Heart right ventricle (tissue), 16 donors: ENCODE measurements around the gene COG5. TPM values are rescaled to one million over a fixed set of nuclear protein-coding genes. Genes with fewer than 3 reads are reported as not detected.
A peak's percentile ranks its signal among the peaks of the same experiment; 100 is the strongest.

Experiments used
- ATAC-seq, 8 donors: fragments of 200-7000 bp; cut with Tn5 transposase; one replicate each; pipeline ENCODE4 v1.9.1; 2020; ENCODE audit warnings: mild to moderate bottlenecking in 8 of 8, moderate library complexity in 8 of 8, moderate number of reproducible peaks in 1 of 8
- DNase-seq, 2 donors: peaks; one replicate each; pipeline ENCODE4 v3.0.0-alpha.2; 2020
- H3K27ac ChIP-seq, 10 donors: fragments of 200-600 bp; sonication (generic) in 2 of 10; one replicate each; pipeline versions ENCODE4 v1.5.0 to v1.8.0; 2020 to 2022; ENCODE audit warnings: mild to moderate bottlenecking in 3 of 10
- H3K27me3 ChIP-seq, 7 donors: fragments of 200-600 bp; one replicate each; pipeline ENCODE4 v1.8.0; 2021 to 2022; ENCODE audit warnings: mild to moderate bottlenecking in 2 of 7
- H3K36me3 ChIP-seq, 9 donors: fragments of 200-600 bp; sonication (generic) in 1 of 9; one replicate each; pipeline versions ENCODE4 v1.5.0 to v1.8.0; 2020 to 2022; ENCODE audit warnings: mild to moderate bottlenecking in 2 of 9
- H3K4me1 ChIP-seq, 9 donors: fragments of 200-600 bp; sonication (generic) in 1 of 9; one replicate each; pipeline versions ENCODE4 v1.5.0 to v1.8.0; 2020 to 2022; ENCODE audit warnings: mild to moderate bottlenecking in 4 of 9
- H3K4me3 ChIP-seq, 10 donors: fragments of 200-600 bp; sonication (generic) in 2 of 10; one replicate each; pipeline versions ENCODE4 v1.5.0 to v1.8.0; 2020 to 2022; ENCODE audit warnings: mild to moderate bottlenecking in 7 of 10, moderate library complexity in 2 of 10
- H3K9me3 ChIP-seq, 11 donors: fragments of 200-600 bp in 10 of 11; sonication (generic) in 2 of 11; one replicate each; pipeline versions ENCODE4 v1.5.0 to v1.8.0; 2013 to 2022; ENCODE audit warnings: mild to moderate bottlenecking in 2 of 11, control low read depth in 1 of 11, moderate library complexity in 1 of 11
- CTCF ChIP-seq, 9 donors: fragments of 200-600 bp; sonication (generic) in 2 of 9; IDR thresholded peaks; one replicate each; pipeline versions ENCODE4 v1.5.0 to v1.8.0; 2021 to 2022; ENCODE audit warnings: antibody characterized with exemption in 9 of 9, mild to moderate bottlenecking in 5 of 9, moderate library complexity in 1 of 9
- WGBS, 2 donors: extraction: QIAGEN DNeasy Blood & Tissue Kit; methylation state at CpG; one replicate each; pipeline ENCODE4 v1.1.7; 2013; ENCODE audit warnings: inconsistent platforms in 1 of 2; 5-methylcytosine and 5-hydroxymethylcytosine counted together
- intact Hi-C, 10 donors: fragments of 100-400 bp; cut with DNase I; formaldehyde crosslinking; loops; one replicate each; pipeline versions ENCODE4 v1.11.1 to v1.14.2; 2022
- polyA plus RNA-seq, 2 donors: library from polyadenylated mRNA; stranded (reverse); fragments of 200-250 nt; gene quantifications; one replicate each; pipeline ENCODE4 v1.2.3, GENCODE V29; 2013
- total RNA-seq, 10 donors: library from RNA; stranded (reverse); fragmentation: NEBNext Ultra II Directional in 3 of 10; extraction: Animal tissue kit (Norgen Biotek cat#: 25700) in 3 of 10; gene quantifications; one replicate each; pipeline versions ENCODE4 v1.2.1 to v1.2.4, GENCODE V29; 2021 to 2023
- donor health status: Arrhythmogenic right ventricular cardiomyopathy.
- donor health status: ischemic (EF 13 %, LVEDD 7.1; RV severe dilation, severe dysfunction).
- donor health status: healthy with polysubstance abuse.
- donor health status: DM: no; HTN: yes; CAD: no.
- donor health status: DM: no; HTN: no; CAD: no.
- donor health status: ischemic (EF 25% LVEDD 6.9; RV normal size, moderate dysfunction).
- donor health status: ischemic (EF 25% LVEDD 5.7; RV mildly dilated, moderate dysfunction).
- donor health status: healthy.
- donor health status: DM: yes; HTN: yes; CAD: no.
- donor health status: Ischemic cardiomyopathy.
- donor health status: ischemic (EF 35%, LVEDD 5.7; RV mildly dilated, moderate dysfunction).
- donor health status: nonischemic (EF 11% LVEDD 7.7; RV severe dilation, severe dysfunction).
- donor health status: DM: yes; HTN: yes; CAD: no.
- donor health status: PGD.
- donor health status: ischemic (EF 29% LVEDD 5.4; RV normal size, mild dysfunction).
- donor health status: nonischemic (EF 23%, LVEDD 6.1; RV moderate dilation, normal function).

COG5 gene
- total and polyA plus RNA-seq, 12 donors = 8.4 to 65.8 (median 52.2) TPM

GRCh38 chr7:107599262-107599661 lies 35.5 kb upstream of the COG5 start:
- Histone ChIP-seq H3K36me3 (peaks cover 0 to 95% (median 25%) of the 10 kb centered on the region in 9 donors), H3K4me3 (no peak overlapping the region), H3K27ac (no peak overlapping the region), H3K27me3 (no peaks in the 10 kb centered on the region), H3K4me1 (peaks cover 0 to 43% (median 28%) of the 10 kb centered on the region in 9 donors), H3K9me3 (no peaks in the 10 kb centered on the region)
- WGBS, 2 donors = 97 to 98% methylated on average over 1 of the region's 1 CpG
- ATAC-seq (no peak), DNase-seq (no peak)
- no peak for TF ChIP-seq CTCF (IDR thresholded peaks at IDR 0.05)
- intact Hi-C loops = no loop called here

- 92 to 93% methylated on average over 4 of the region's 4 CpGs for WGBS, 2 donors
Measured at GRCh38 chr7:107597953-107598352, 34.2 kb upstream of the COG5 start.

GRCh38 chr7:107597582-107597916 lies 33.8 kb upstream of the COG5 start:
- no peak for ATAC-seq
- Histone ChIP-seq H3K4me1 (peaks cover 0 to 46% (median 35%) of the 10 kb centered on the region in 9 donors), H3K4me3 (no peak overlapping the region), H3K27ac (peak overlapping the region in 4 of 10 donors; percentile 42 to 87 (median 50)), H3K36me3 (peaks cover 0 to 86% (median 20%) of the 10 kb centered on the region in 9 donors), H3K9me3 (no peaks in the 10 kb centered on the region), H3K27me3 (no peaks in the 10 kb centered on the region)
- 90 to 95% methylated on average over 1 of the region's 1 CpG for WGBS, 2 donors
- intact Hi-C loops = no loop called here
- DNase-seq = no peak
- TF ChIP-seq CTCF (IDR thresholded peaks at IDR 0.05) = no peak

More at GRCh38 chr7:107597953-107598352, 34.2 kb upstream of the COG5 start:
- Histone ChIP-seq H3K4me1 (peaks cover 0 to 43% (median 35%) of the 10 kb centered on the region in 9 donors), H3K36me3 (peaks cover 0 to 90% (median 23%) of the 10 kb centered on the region in 9 donors), H3K27me3 (no peaks in the 10 kb centered on the region), H3K9me3 (no peaks in the 10 kb centered on the region), H3K4me3 (no peak overlapping the region), H3K27ac (no peak overlapping the region)
- DNase-seq = no peak
- no peak for TF ChIP-seq CTCF (IDR thresholded peaks at IDR 0.05)
- intact Hi-C loops = no loop called here
- no peak for ATAC-seq

- WGBS, 2 donors = 68 to 71% methylated on average over 5 of the region's 5 CpGs
- Histone ChIP-seq H3K27ac (peak overlapping the region in 7 of 10 donors; percentile 15 to 87 (median 58)), H3K36me3 (peaks cover 0 to 84% (median 19%) of the 10 kb centered on the region in 9 donors), H3K4me3 (no peak overlapping the region), H3K9me3 (no peaks in the 10 kb centered on the region), H3K4me1 (peaks cover 0 to 47% (median 38%) of the 10 kb centered on the region in 9 donors), H3K27me3 (no peaks in the 10 kb centered on the region)
- intact Hi-C loops = no loop called here
- DNase-seq = no peak
- ATAC-seq = peak in 4 of 8 donors; percentile 43 to 71 (median 52)
- no peak for TF ChIP-seq CTCF (IDR thresholded peaks at IDR 0.05)
Measured at GRCh38 chr7:107596881-107597581, 33.3 kb upstream of the COG5 start.
